Activated T-cell treated with anti-CD3 and anti-CD28 coated beads for 1 hour (primary cell): ENCODE measurements around the gene ESRP2.

ENCODE experiments used
- DNase-seq: peaks from one replicate; pipeline ENCODE4 v3.0.0-alpha.2; 2020; ENCODE audit warnings: low read depth

The ESRP2 gene

DNA sequence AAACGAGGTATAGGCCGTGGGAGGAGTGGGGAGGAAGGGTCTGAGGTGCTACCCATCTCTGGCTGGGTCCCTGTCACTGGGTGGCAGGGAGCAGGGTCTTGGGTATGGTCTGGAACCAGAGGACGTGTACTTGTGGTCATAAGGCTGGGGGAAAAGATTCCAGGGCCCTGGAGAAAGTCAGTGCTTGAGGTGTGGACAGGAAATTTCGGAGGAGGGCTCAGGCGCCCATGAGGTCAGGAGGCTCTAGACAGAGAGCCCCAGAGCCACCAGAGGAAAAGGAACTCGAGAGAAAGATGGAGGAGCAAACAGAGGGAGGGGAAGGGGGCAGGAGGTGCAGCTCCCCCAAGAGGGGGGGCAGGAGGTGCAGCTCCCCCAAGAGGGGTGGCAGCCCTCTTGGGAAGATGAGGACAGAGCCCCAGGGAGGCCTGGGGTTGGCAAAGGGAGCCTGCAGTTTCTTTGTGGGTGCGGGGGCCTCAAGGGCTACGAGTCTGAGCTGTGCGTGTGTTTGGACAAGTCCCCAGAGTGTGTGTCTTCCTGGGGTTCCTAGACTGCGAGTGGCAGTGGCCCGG is 27.7 kb upstream of the ESRP2 start:
- no peak for DNase-seq

DNA sequence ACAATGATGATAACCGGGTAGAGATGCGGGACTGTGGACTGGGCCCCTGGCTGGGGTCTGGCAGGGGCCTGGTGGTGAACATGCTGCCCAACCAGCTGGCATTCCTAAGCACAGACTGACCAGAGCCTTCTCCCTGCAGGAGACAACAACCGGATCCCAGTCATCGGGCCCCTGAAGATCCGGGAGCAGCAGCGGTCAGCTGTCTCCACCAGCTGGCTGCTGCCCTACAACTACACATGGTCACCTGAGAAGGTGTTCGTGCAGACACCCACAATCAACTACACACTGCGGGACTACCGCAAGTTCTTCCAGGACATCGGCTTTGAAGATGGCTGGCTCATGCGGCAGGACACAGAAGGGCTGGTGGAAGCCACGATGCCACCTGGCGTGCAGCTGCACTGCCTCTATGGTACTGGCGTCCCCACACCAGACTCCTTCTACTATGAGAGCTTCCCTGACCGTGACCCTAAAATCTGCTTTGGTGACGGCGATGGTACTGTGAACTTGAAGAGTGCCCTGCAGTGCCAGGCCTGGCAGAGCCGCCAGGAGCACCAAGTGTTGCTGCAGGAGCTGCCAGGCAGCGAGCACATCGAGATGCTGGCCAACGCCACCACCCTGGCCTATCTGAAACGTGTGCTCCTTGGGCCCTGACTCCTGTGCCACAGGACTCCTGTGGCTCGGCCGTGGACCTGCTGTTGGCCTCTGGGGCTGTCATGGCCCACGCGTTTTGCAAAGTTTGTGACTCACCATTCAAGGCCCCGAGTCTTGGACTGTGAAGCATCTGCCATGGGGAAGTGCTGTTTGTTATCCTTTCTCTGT is 23.3 kb upstream of the ESRP2 start:
- no peak for DNase-seq

DNA sequence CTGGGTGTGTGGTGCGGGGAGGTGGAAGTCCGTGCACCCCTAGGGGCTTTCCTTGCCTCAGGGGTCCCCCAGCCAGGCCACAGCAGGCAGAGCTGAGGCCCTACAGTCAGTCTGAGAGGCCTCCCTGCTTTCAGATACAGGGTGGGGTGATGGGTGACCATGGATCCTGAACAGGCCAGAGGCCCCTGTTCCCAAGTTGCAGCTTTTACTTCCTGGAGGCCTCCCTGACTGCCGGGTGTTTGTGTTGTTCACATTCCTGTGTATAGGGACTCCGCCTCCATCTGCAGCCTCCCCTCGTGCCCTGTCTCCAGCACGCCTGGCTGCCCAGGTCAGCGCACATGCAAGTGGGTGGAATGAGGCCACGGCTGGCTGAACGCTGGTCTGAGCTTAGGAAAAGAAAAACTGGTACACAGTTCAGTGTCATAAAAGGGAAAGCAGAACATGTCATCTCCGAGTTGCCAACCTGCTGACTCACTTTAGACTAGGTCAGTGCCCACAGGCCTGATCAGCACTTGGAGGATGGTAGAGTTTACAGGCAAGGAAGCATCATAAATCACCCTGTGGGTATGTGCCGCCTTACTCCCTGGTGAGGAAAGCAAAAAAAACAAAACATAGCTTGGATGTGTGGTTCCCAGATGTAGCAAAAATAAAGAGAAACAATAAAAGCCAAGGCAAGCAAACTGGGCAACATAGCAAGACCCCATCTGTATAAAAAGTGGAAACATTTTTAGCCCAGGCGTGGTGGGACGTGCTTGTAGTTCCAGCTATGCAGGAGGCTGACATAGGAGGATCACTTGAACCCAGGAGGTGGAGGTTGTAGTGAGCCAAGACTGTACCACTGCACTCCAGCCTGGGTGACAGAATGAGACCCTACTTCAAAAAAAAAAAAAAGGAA is 22.2 kb upstream of the ESRP2 start:
- DNase-seq: no peak

DNA sequence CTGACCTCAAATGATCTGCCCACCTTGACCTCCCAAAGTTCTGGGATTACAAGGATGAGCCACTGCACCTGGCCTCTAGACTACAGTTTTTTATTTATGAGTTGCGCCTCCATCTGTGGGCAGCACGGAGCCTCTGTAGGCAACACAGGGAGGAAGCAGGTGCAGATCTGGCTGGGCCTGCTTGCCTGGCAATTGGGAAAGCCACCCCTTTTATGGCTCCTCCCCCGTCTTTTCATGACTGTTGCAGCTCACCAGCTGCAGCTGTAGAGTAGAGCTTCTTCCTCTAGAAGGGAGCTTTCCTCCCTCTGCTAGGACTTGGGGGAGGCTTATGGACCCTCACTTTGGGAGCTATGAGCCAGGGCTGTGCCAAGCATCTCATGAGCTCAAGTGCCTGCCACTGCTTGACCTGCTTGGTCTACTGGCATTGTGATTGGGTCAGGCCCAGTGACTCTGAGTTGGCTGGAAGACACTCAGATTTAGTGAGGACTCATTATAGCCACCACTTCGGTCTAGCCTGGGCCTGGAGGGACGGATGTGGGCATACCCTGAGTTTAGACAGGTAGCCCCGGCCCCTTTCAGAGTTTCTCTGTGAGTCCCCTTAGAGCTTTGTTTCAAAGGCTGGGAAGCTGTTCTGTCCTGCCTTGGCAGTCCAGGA is 21.5 kb upstream of the ESRP2 start:
- no peak for DNase-seq

DNA sequence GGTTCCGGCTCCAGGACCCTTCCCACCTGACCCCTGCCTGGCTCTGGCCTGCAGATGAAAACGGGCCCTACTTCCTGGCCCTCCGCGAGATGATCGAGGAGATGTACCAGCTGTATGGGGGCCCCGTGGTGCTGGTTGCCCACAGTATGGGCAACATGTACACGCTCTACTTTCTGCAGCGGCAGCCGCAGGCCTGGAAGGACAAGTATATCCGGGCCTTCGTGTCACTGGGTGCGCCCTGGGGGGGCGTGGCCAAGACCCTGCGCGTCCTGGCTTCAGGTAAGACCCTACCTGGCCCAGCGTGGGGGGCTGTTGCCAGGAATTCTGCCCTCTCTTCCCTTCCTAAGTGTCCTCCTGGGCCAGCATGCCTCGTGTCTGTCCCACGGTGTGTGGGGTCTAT is 19.8 kb upstream of the ESRP2 start:
- no peak for DNase-seq

DNA sequence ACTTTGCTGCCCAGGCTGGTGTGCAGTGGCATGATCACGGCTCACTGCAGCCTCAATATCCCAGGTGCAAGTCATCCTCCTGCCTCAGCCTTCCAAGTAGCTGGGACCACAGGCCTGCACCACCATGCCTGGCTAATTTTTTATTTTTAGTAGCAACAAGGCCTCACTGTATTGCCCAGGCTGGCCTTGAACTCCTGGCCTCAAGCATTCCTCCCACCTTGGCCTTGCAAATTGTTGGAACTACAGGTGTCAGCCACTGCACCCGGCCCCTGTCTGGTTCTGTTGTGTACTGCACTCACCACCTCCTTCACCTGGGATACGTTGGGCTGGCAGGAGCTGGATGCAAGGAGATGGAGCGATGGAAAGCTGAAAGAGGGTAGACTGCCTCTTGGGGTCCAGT is 17.8 kb upstream of the ESRP2 start:
- DNase-seq: no peak

DNA sequence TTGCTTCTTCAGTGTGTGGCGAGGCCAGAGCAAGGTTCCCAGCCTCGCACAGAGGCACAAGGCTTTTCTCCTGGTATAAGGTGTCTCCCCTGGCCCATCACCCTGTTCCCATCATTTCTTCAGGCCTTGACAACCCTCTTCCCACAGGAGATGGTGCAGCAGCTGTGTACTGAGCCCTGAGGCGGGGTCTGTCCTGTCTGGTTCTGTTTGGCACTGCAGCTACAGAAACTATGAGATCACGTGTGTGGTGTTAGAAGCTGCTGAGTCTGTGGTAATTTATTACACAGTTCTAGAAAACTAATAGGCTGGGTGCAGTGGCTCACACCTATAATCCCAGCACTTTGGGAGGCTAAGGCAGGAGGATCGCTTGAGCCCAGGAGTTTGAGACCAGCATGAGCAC is 16.5 kb upstream of the ESRP2 start:
- no peak for DNase-seq

DNA sequence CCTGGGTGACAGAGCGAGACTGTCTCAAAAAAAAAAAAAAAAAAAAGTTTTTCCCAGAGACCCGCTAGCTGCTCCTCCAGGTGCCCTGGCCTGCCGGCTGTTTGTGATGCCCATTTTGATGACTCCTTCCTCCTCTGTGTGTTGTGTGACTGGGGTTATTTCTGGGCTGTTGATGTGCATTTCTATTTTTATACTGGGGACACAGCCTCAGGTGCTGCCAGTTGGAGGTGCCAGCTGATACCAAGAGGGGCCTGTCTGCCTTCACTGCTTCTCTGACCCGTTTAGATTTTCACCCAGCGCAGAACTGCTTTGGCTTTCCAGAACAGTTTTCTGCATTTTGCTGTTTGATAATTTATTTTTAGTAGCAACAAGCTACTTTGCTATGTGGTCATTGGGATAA is 15.9 kb upstream of the ESRP2 start:
- DNase-seq: no peak

DNA sequence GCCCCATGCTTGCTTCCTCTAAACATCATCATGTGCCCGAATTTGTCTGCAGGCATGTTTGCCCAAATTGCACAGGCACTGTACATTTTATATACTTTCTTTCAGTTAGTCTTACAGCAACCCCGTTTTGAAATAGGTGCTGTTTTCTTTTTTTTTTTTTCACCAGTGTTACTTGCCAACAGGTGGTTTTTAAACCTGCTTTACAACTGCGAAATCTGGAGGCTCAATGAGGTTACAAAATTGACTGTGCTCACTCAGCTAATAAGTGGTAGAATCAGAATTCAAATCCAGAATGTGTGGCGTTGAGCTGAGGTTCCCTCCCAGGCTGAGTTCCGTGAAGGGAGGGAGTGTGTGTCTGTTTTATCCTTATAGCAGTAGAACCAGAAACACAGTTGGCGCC is 15.0 kb upstream of the ESRP2 start:
- DNase-seq: no peak

DNA sequence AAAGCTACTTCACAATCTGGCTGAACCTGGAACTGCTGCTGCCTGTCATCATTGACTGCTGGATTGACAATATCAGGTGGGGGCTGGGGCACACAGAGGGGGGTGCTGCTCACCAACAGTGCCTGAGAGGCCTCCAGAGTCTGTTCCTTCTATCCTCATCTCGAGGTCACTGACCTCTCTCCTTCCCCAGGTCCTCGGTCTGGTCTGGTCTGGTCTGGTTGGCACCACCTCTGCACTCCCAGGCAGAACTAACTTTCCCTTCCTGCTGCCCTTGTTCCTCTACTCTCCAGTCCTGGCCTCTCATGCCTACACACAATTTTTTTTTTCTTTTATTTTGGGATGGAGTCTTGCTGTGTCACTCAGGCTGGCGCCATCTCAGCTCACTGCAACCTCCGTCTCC is 13.4 kb upstream of the ESRP2 start:
- DNase-seq: no peak

DNA sequence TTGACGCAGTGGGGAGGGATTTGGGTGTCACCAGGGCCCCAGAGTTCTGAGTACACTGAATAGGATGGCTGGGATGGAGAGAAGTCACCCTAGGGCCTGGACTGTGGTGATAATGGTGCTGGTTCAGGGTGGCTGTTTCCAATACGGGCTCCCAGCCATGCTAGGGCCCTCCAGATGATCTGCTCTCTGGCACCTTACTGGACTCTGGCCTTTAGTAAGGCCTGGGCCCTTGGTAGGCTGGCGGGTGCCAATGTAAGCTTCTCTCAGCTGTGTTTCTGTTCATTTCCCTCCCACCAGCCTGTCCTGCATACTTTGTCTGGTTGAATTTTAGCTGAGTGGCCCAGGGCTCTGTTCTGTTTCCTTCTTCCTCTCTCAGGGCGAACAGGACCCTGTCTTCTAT is 12.0 kb upstream of the ESRP2 start:
- no peak for DNase-seq

DNA sequence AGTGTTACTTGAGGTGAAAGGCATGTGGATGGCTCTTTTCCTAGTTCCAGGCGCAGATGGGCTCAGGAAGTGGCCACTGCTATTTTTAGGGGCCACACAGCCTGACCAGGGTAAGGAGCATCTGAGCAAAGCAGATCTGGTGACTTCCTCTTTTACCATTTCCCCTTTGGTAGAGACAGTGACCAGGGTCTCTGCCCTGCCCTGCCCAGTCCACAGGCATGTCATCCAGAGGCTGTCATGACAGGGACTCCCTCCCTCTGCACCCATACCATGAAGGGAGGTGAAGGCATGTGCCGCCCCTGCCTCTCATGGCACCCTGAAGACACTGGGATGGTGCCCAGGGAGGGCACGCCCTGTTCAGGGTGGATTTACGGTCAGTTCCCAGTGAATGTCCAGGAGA is 11.5 kb upstream of the ESRP2 start:
- no peak for DNase-seq

DNA sequence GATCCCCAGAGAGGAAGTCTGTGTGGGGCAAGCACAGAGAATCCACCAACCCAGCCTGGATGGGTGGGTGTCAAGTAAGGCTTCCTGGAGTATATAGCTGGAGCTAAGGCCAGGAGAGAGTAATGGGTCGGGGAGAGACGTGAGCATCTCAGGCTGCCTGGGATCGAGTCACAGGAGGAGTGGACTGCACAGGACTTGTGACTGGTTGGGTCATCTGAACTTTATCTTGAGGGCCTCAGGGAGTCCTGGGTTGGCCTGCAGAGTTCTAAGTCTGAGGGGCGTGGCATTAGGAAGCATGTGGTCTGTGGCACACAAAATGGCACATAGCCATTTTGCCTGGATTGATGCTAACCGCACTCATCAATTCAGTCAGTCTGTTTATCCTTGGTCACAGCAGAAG is 10.7 kb upstream of the ESRP2 start:
- DNase-seq: no peak

DNA sequence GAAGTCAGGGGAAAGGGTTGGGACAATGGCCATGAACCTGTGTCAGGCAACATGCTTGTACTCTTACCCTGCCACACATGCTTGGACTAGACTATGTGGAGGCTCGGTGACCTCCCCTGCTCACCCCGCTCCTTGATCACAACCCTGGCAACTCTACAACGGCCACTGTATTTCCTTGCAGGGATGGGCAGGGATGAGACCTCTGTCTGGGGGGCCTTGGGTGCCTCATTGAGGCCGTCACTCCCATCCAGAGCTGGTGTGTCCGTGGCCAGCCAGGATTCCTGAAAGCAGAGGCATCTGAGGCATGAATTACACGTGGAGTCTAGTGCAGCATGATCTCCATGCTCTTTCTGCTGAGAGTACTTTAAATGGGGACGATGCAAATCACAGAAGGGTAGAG is 10.2 kb upstream of the ESRP2 start:
- no peak for DNase-seq

DNA sequence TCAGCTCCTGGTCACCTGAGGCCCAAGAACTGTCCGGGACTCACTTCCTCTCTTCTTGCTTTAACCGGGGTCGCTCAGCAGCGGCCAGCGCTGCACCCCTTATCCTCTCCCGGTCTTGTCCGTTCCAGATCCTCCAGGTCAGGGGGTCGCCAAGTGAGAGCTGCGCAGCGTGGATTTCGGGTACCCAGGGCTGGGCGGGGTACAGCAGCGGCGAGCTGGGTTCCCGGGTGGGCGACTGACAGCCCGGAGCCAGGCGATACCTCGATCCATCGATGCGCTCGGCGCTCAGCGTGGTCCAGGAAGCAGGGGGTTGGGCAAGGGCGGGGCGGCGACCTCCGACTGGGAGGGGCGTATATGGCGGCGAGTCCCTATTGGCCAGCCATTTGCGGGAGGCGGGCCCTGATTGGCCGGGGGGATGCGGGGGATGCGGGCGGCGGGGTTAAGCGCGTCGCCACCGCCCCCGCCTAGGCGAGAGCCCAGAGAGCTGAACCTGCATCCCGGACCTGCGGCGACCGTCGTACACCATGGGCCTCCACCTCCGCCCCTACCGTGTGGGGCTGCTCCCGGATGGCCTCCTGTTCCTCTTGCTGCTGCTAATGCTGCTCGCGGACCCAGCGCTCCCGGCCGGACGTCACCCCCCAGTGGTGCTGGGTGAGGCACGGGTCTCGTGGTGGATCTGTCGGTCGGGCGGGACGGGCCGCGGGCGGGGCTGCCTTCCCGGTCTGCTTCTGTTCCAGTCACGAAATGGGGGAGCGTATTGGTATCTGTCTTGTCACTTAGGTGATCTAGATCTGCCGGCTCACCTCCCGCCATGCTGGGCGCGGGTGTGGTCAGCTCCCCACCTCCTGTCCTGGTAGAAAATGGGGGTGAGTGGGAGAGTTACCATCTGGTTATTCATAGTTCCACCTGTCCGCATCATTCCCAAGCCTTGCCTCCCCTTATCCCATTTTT is 9.3 kb upstream of the ESRP2 start, which contains the start of gene PLA2G15:
TSS of gene PLA2G15 (plus strand) at position 471 of the 951 bp plus-strand sequence. CDS start at position 525, 54 bp downstream.
- peak; percentile 96 for DNase-seq

DNA sequence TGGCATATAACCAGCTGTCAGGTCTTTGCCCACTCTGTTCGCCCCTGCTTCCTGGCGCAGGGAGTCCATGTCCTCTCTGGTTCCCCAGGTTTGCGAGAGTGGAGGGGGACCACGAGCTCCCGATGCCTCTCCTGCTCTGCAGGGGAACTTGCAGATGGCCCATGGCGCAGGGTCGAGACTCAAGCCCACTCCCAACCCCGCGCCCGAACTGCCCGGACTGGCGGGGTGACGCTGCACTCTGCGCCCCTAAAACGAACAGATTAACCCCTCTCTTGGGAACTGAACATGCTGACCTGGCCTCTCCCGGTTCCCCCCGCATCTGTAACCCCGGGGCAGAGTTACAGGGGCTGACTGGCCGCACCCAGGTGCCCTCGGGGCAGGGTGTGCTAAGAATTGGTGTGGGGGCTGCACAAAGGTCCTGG is 8.6 kb upstream of the ESRP2 start:
- DNase-seq: no peak

DNA sequence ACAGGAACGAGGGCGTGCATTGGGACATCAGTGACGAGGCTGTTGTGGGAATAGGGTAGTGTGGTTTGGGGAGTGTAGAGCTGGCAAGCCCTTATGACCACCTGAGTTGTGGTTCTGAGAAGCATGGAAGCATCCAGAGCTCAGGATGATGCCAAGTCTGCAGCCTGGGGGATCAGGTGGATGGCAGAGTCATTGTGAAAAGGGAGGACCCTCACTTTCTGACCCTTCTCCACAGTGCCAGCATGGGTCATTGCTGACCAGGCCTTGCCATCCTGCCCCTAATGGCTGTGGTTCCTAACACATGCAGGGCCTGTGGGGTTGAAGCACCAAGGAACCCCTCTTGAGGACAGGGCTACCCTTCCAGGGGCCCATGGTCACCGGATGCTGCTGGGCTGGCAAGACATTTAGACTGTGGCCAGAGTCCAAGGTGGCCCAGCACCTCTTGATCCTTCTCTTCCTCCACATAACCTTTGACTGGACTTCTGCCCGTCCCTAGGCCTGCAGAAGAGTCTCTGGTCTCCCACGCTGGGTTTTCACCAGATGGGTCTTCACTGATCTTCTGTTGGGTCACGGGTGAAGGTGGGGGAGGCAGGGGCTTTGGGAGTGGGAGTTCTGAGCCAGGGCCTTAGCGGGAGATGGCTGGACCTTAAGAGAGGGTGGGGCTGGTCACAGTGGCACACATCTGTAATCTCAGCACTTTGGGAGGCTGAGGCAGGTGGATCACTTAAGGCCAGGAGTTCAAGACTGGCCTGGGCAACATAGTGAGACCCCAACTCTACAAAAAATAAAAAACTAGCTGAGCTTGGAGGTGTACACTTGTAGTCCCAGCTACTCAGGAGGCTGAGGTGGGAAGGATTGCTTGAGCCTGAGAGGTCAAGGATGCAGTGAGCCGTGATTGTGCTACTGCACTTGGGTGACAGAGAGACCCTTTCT is 7.3 kb upstream of the ESRP2 start:
- no peak for DNase-seq

DNA sequence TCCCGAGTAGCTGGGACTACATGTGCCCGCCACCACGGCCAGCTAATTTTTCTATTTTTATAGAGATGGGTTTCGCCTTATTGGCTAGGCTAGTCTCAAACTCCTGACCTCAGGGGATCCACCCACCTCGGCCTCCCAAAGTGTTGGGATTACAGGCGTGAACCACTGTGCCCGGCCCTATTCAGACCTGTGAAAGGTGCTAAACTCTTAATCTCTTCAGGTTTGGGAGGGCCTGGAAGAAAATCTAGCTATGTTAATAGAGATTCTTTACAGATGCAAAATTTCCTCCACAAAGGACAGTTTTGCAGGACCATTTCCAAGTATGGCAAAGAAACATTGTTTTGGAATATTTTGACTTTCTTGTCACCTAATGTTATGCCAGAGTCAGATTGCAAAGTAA is 6.2 kb upstream of the ESRP2 start:
- no peak for DNase-seq

DNA sequence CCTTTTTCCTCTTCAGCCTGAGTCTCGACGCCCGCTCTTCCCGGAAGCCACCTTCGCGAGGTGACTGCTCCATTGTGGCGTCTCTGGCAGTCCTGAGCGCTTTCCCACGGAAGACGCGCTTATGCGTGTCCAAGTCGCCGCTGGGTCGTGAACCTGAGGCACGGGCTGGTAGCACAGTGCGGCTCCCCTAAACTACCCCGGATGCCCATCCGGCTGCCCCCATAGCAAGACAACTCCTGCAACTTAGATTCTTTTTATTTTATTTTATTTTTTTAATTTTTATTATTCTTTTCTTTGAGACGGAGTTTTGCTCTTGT is 2.1 kb upstream of the ESRP2 start:
- DNase-seq: no peak
